ENCODE measurements around the gene CTNND2.

- no peak for TF ChIP-seq CTCF (conservative IDR thresholded peaks at IDR 0.05)
- TF ChIP-seq ZFX (IDR thresholded peaks at IDR 0.05) = no peak
Observed at GRCh38 chr5:11656916-11657315, 247.3 kb downstream of the CTNND2 start.

Measured in C4-2B (cell line).